Measurements from ENCODE around the gene DTNBP1.

Gene DTNBP1

GRCh38 chr6:15607603-15608002 is 55.2 kb downstream of the DTNBP1 start:
- no peak for DNase-seq
- Histone ChIP-seq H3K36me3 (peaks cover 8 to 16% (median 9%) of the 10 kb centered on the region in 3 donors), H3K4me1 (no peaks in the 10 kb centered on the region), H3K4me3 (no peak overlapping the region), H3K27me3 (no peaks in the 10 kb centered on the region), H3K9me3 (no peaks in the 10 kb centered on the region), H3K27ac (no peak overlapping the region)
- intact Hi-C loops (cut with DNase I; ENCODE audit: low total_unique reads), result no loop called here
- TF ChIP-seq CTCF (IDR thresholded peaks at IDR 0.05), result no peak

DNA sequence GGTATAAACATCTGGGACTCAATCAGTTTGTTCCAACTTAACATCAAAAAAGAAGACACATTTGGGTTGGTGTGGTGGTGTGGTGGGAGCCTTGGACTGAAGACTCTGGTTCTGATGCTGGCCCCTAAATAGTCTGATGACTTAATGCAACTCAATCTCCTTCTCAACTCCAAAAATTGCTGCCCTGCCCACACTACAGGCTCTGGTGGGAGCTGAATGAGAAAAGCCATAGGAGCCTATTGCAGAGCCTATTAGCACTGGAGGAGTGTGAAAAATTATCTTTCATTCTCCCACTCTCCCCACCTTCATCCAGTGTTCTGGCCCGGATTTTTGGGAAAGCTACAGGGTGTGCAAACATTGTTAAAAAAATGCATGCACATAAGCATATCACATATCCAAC is 56.5 kb downstream of the DTNBP1 start:
- Histone ChIP-seq H3K36me3 (peaks cover 8 to 11% (median 8%) of the 10 kb centered on the region in 3 donors), H3K27me3 (no peaks in the 10 kb centered on the region), H3K9me3 (no peaks in the 10 kb centered on the region), H3K27ac (no peak overlapping the region), H3K4me3 (no peak overlapping the region), H3K4me1 (no peaks in the 10 kb centered on the region)
- TF ChIP-seq CTCF (IDR thresholded peaks at IDR 0.05), result no peak
- no peak for DNase-seq
- intact Hi-C loops (cut with DNase I; ENCODE audit: low total_unique reads), result no loop called here

- H3K27ac ChIP-seq, result no peak overlapping the region
- no peak overlapping the region for H3K4me3 ChIP-seq
- intact Hi-C loops (cut with DNase I; ENCODE audit: low total_unique reads), result no loop called here
- TF ChIP-seq CTCF (IDR thresholded peaks at IDR 0.05), result no peak
- no peaks in the 10 kb centered on the region for H3K9me3 ChIP-seq
- H3K27me3 ChIP-seq, result no peaks in the 10 kb centered on the region
- H3K4me1 ChIP-seq, result no peaks in the 10 kb centered on the region
- no peak for DNase-seq
- peaks cover 0 to 8% (median 7%) of the 10 kb centered on the region in 3 donors for H3K36me3 ChIP-seq
These were observed 58.0 kb downstream of the DTNBP1 start for GRCh38 chr6:15604843-15605242.

- intact Hi-C loops (cut with DNase I; ENCODE audit: low total_unique reads), result no loop called here
- DNase-seq, result no peak
These were observed 60.7 kb downstream of the DTNBP1 start for GRCh38 chr6:15602154-15602553.

DNA sequence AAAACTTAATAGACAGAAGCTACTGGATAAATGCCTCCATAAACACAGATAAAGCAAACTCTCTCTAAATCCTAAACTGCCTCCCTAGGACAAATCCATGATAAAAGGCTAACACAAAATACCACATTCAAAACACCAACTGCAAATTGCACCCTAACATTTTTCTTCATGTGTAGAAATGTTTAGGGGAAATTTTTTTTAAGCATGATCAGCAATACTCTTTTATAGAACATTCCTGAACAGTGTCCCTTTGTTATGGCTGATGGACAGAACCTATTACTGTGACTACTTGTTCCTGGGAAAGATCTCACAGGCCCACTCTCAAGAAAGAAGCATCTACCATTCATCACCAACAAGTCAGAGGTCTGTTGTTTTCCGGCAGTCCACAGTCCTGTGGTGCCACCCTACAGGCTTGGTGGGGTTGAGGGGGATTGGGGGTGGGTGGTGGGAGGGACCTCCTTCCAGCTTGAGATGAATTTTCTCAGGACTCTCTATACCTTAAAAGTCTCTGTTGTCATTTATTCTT is 64.5 kb downstream of the DTNBP1 start:
- no peak overlapping the region for H3K27ac ChIP-seq
- H3K4me1 ChIP-seq, result peaks cover 0 to 17% (median 15%) of the 10 kb centered on the region in 4 donors
- intact Hi-C loops (cut with DNase I; ENCODE audit: low total_unique reads), result no loop called here
- no peak for TF ChIP-seq CTCF (IDR thresholded peaks at IDR 0.05)
- no peaks in the 10 kb centered on the region for H3K27me3 ChIP-seq
- DNase-seq, result no peak
- H3K36me3 ChIP-seq, result no peaks in the 10 kb centered on the region
- H3K4me3 ChIP-seq, result no peak overlapping the region
- H3K9me3 ChIP-seq, result no peaks in the 10 kb centered on the region

More at GRCh38 chr6:15602154-15602553, 60.7 kb downstream of the DTNBP1 start:
- no peaks in the 10 kb centered on the region for H3K4me1 ChIP-seq
- no peak overlapping the region for H3K27ac ChIP-seq
- H3K9me3 ChIP-seq, result no peaks in the 10 kb centered on the region
- no peaks in the 10 kb centered on the region for H3K36me3 ChIP-seq
- H3K27me3 ChIP-seq, result no peaks in the 10 kb centered on the region
- no peak overlapping the region for H3K4me3 ChIP-seq
- no peak for TF ChIP-seq CTCF (IDR thresholded peaks at IDR 0.05)

Measured in tibial artery (tissue), 4 donors.